Activated naive CD8-positive, alpha-beta T cell treated with anti-CD3 and anti-CD28 coated beads, Interleukin-2, amount 50 U/mL, for 24 hours (primary cell): ENCODE results near the gene DRGX.

Source experiments
- ATAC-seq: fragments of 150-1000 bp; cut with Tn5 transposase; one replicate; pipeline ENCODE4 v1.10.0; 2021
- DNase-seq: peaks from one replicate; pipeline ENCODE4 v3.0.0; 2021
- H3K27ac Mint-ChIP-seq: one replicate; pipeline ENCODE4 v1.8.0; 2021; ENCODE audit warnings: mild to moderate bottlenecking, mixed read lengths
- H3K27me3 Mint-ChIP-seq: one replicate; pipeline ENCODE4 v1.8.0; 2021; ENCODE audit warnings: mixed read lengths
- H3K36me3 Mint-ChIP-seq: one replicate; pipeline ENCODE4 v1.8.0; 2021; ENCODE audit warnings: low read depth, mixed read lengths
- H3K4me1 Mint-ChIP-seq: one replicate; pipeline ENCODE4 v1.8.0; 2021; ENCODE audit warnings: mixed read lengths
- H3K4me3 Mint-ChIP-seq: one replicate; pipeline ENCODE4 v1.8.0; 2021; ENCODE audit warnings: mild to moderate bottlenecking, moderate library complexity, mixed read lengths
- H3K9me3 Mint-ChIP-seq: one replicate; pipeline ENCODE4 v1.8.0; 2021; ENCODE audit warnings: mixed read lengths

DRGX gene

GRCh38 chr10:49415846-49416245 lies 20.0 kb upstream of the DRGX start:
- Mint-ChIP-seq H3K36me3 (no peaks in the 10 kb centered on the region), H3K4me3 (no peak overlapping the region), H3K4me1 (no peaks in the 10 kb centered on the region), H3K27me3 (peaks cover 13% of the 10 kb centered on the region), H3K9me3 (peaks cover 4% of the 10 kb centered on the region), H3K27ac (no peak overlapping the region)
- DNase-seq (no peak), ATAC-seq (no peak)

DNA sequence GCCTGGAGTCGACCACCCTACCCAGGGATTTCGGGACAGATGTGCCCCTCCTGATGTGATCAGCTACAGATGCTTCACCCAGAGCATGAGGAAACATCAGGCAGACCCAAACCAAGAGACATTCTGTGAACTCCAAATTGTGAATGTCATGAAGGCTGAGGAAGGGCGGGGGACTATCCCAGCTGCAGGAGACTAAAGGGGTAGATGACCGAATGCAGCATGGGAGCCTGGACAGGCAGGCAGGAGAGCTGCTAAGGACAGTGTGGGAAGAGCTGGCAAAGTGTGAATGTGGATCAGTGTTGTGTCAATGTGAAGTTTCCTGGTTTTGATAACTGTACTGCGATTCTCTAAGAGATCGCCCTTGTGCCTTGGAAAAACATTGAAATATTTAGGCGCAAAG lies 19.2 kb upstream of the DRGX start:
- ATAC-seq (no peak), DNase-seq (no peak)
- Mint-ChIP-seq H3K27me3 (peaks cover 13% of the 10 kb centered on the region), H3K27ac (no peak overlapping the region), H3K4me1 (no peaks in the 10 kb centered on the region), H3K4me3 (no peak overlapping the region), H3K9me3 (peaks cover 1% of the 10 kb centered on the region), H3K36me3 (no peaks in the 10 kb centered on the region)

- no peak overlapping the region for H3K4me3 Mint-ChIP-seq
- no peaks in the 10 kb centered on the region for H3K4me1 Mint-ChIP-seq
- ATAC-seq (no peak), DNase-seq (no peak)
- H3K27me3 Mint-ChIP-seq, result peaks cover 16% of the 10 kb centered on the region
- no peak overlapping the region for H3K27ac Mint-ChIP-seq
- H3K36me3 Mint-ChIP-seq, result no peaks in the 10 kb centered on the region
- no peaks in the 10 kb centered on the region for H3K9me3 Mint-ChIP-seq
These were observed 18.6 kb upstream of the DRGX start for GRCh38 chr10:49414496-49414895.

GRCh38 chr10:49412571-49412970 lies 16.7 kb upstream of the DRGX start:
- Mint-ChIP-seq H3K27me3 (peaks cover 23% of the 10 kb centered on the region), H3K4me3 (no peak overlapping the region), H3K9me3 (no peaks in the 10 kb centered on the region), H3K36me3 (no peaks in the 10 kb centered on the region), H3K4me1 (no peaks in the 10 kb centered on the region), H3K27ac (no peak overlapping the region)
- no peak for ATAC-seq
- no peak for DNase-seq

DNA sequence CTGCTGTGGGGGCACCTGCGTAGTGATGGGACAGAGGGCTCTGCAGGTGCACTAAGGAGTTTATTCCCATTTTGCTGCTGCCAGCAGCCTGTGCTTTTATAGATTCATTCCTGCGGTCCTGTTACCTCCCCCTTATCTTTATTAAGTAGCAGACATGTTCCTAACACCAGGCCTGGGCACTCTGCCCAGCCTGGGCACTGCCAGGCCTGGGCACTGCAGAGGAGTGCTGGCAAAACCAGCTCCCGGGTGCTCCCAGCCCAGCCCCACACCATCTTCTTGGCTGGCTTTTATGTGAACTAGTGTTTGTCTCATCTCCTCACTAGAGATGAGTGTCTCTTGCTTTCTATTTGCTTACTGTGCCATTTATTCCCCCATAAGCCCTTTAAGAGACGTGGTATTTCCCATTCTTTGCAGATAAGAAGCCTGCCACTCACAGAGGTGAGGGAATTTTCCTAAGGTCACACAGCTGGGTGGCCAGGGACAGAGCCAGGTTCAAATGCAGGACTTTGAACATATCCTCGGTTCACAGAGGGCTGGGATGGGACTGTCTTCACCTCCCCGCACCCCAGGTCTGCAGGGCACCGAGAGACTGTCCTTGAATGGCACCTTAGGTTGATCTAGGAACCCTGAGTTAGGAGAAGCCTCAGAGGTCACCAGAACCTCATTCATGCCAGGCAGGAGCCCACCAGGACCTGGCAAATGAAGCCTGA lies 14.6 kb upstream of the DRGX start:
- H3K27me3 Mint-ChIP-seq, result peaks cover 34% of the 10 kb centered on the region
- H3K9me3 Mint-ChIP-seq, result no peaks in the 10 kb centered on the region

GRCh38 chr10:49409755-49410154 lies 13.9 kb upstream of the DRGX start:
- Mint-ChIP-seq H3K36me3 (no peaks in the 10 kb centered on the region), H3K27me3 (peaks cover 32% of the 10 kb centered on the region), H3K4me3 (no peak overlapping the region), H3K4me1 (no peaks in the 10 kb centered on the region), H3K27ac (no peak overlapping the region), H3K9me3 (no peaks in the 10 kb centered on the region)
- ATAC-seq (no peak), DNase-seq (no peak)

More for the DNA sequence above, 14.6 kb upstream of the DRGX start:
- Mint-ChIP-seq H3K36me3 (no peaks in the 10 kb centered on the region), H3K27ac (no peak overlapping the region), H3K4me1 (no peaks in the 10 kb centered on the region), H3K4me3 (no peak overlapping the region)
- ATAC-seq (no peak), DNase-seq (no peak)

- Mint-ChIP-seq H3K27ac (no peak overlapping the region), H3K9me3 (no peaks in the 10 kb centered on the region), H3K36me3 (no peaks in the 10 kb centered on the region), H3K4me1 (no peaks in the 10 kb centered on the region), H3K27me3 (peaks cover 33% of the 10 kb centered on the region), H3K4me3 (no peak overlapping the region)
- no peak for DNase-seq
- ATAC-seq, result no peak
These were observed 12.8 kb upstream of the DRGX start for GRCh38 chr10:49408519-49409306.

- Mint-ChIP-seq H3K27me3 (peaks cover 39% of the 10 kb centered on the region), H3K36me3 (no peaks in the 10 kb centered on the region), H3K4me1 (no peaks in the 10 kb centered on the region), H3K27ac (no peak overlapping the region), H3K4me3 (no peak overlapping the region), H3K9me3 (no peaks in the 10 kb centered on the region)
- DNase-seq (peak; percentile 76), ATAC-seq (peak; percentile 62)
These were observed 11.8 kb upstream of the DRGX start for GRCh38 chr10:49407552-49408137.

GRCh38 chr10:49407151-49407550 lies 11.3 kb upstream of the DRGX start:
- no peak for DNase-seq
- Mint-ChIP-seq H3K9me3 (no peaks in the 10 kb centered on the region), H3K27me3 (peaks cover 36% of the 10 kb centered on the region), H3K36me3 (no peaks in the 10 kb centered on the region), H3K4me1 (no peaks in the 10 kb centered on the region), H3K27ac (no peak overlapping the region), H3K4me3 (no peak overlapping the region)
- no peak for ATAC-seq

DNA sequence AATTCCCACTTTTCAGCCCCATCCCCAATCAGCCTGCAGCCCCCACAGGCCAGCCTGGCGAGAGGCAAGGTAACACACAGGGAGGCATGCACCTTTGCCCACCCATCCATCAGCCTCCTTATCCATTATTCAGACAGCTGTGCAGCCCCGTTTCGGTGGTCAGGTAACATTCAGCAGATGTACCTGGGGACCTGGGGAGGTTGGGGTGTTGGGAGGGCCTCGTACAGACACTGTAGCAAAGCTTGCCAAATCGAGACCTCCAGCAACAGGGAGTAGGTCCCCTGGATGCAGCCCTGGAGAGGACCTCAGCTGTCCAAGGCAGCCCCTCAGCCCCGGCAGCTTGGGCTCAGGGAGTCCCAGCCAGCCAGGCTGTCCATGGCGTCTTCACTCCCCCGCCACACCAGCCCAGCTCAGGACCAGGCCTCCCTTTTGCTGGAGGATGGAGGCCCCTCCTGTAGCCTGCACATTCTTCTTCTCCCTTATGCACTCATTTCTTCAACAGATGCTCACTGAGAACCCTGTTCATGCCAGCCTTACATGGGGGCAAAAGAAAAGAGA lies 8.5 kb upstream of the DRGX start:
- H3K4me1 Mint-ChIP-seq, result no peaks in the 10 kb centered on the region
- no peak for ATAC-seq
- no peaks in the 10 kb centered on the region for H3K9me3 Mint-ChIP-seq
- DNase-seq, result no peak
- no peaks in the 10 kb centered on the region for H3K36me3 Mint-ChIP-seq
- no peak overlapping the region for H3K4me3 Mint-ChIP-seq
- no peak overlapping the region for H3K27ac Mint-ChIP-seq
- H3K27me3 Mint-ChIP-seq, result peaks cover 40% of the 10 kb centered on the region

DNA sequence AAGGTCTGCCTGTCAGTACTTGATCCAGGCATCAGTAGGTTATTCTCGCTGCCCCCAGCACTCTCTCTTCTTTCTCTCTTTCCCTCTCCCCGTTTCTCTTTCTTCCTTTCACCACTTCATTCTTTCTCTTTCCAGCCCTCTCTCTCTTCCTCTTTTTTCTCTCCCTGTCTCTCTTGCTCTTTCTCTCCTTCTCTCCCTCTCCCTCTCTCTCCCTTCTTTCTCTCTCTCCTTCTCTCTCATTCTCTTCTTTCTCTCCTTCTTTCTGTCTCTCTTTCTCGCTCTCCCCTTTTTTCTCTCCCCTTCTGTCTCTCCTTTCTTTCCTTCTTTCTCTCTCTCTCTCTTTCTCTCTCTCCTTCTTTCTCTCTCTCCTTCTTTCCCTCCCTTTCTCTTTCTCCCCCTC lies 7.5 kb upstream of the DRGX start:
- Mint-ChIP-seq H3K4me3 (no peak overlapping the region), H3K27ac (no peak overlapping the region), H3K4me1 (peaks cover 5% of the 10 kb centered on the region), H3K36me3 (no peaks in the 10 kb centered on the region), H3K9me3 (no peaks in the 10 kb centered on the region), H3K27me3 (peaks cover 45% of the 10 kb centered on the region)
- ATAC-seq (no peak), DNase-seq (no peak)

- H3K9me3 Mint-ChIP-seq, result no peaks in the 10 kb centered on the region
- H3K4me1 Mint-ChIP-seq, result peaks cover 14% of the 10 kb centered on the region
- no peak overlapping the region for H3K4me3 Mint-ChIP-seq
- DNase-seq (no peak), ATAC-seq (no peak)
- H3K27ac Mint-ChIP-seq, result no peak overlapping the region
- H3K27me3 Mint-ChIP-seq, result peaks cover 56% of the 10 kb centered on the region
- no peaks in the 10 kb centered on the region for H3K36me3 Mint-ChIP-seq
These were observed 4.5 kb upstream of the DRGX start for GRCh38 chr10:49400365-49400764.

- Mint-ChIP-seq H3K4me3 (peak overlapping the region; percentile 30), H3K27ac (no peak overlapping the region), H3K36me3 (no peaks in the 10 kb centered on the region)
These were observed 3.1 kb upstream of the DRGX start for GRCh38 chr10:49398986-49399385.

GRCh38 chr10:49398000-49398861 lies 2.3 kb upstream of the DRGX start:
- peaks cover 15% of the 10 kb centered on the region for H3K4me1 Mint-ChIP-seq
- peak; percentile 72 for DNase-seq
- H3K36me3 Mint-ChIP-seq, result no peaks in the 10 kb centered on the region
- H3K27ac Mint-ChIP-seq, result no peak overlapping the region
- peaks cover 67% of the 10 kb centered on the region for H3K27me3 Mint-ChIP-seq
- ATAC-seq, result peak; percentile 62
- H3K9me3 Mint-ChIP-seq, result no peaks in the 10 kb centered on the region
- H3K4me3 Mint-ChIP-seq, result peak overlapping the region; percentile 30

More at GRCh38 chr10:49398986-49399385, 3.1 kb upstream of the DRGX start:
- no peaks in the 10 kb centered on the region for H3K9me3 Mint-ChIP-seq
- H3K27me3 Mint-ChIP-seq, result peaks cover 65% of the 10 kb centered on the region
- H3K4me1 Mint-ChIP-seq, result peaks cover 15% of the 10 kb centered on the region
- no peak for ATAC-seq
- DNase-seq, result no peak
